Fibroblast of mammary gland (primary cell): ENCODE results near the gene RBP5.

Source experiments
- DNase-seq: peaks from one replicate; pipeline ENCODE4 v3.0.0-alpha.2; 2010; ENCODE audit warnings: low read depth
- H3K4me3 ChIP-seq: 2 replicates; pipeline ENCODE4 v1.5.1; 2011; ENCODE audit warnings: low read depth, mild to moderate bottlenecking, low read length, moderate library complexity; ENCODE audit not compliant: control insufficient read depth
- TF ChIP-seq, protein P1 (sequence below): conservative IDR thresholded peaks from 2 replicates; pipeline ENCODE4 v1.5.1; 2011; ENCODE audit warnings: low read depth, low read length, inconsistent platforms; ENCODE audit not compliant: control insufficient read depth, insufficient read depth

Gene RBP5

GRCh38 chr12:7106082-7106481, 22.6 kb downstream of the RBP5 start:
- no peak for DNase-seq
- H3K4me3 ChIP-seq: no peak overlapping the region
- TF ChIP-seq, protein P1, sequence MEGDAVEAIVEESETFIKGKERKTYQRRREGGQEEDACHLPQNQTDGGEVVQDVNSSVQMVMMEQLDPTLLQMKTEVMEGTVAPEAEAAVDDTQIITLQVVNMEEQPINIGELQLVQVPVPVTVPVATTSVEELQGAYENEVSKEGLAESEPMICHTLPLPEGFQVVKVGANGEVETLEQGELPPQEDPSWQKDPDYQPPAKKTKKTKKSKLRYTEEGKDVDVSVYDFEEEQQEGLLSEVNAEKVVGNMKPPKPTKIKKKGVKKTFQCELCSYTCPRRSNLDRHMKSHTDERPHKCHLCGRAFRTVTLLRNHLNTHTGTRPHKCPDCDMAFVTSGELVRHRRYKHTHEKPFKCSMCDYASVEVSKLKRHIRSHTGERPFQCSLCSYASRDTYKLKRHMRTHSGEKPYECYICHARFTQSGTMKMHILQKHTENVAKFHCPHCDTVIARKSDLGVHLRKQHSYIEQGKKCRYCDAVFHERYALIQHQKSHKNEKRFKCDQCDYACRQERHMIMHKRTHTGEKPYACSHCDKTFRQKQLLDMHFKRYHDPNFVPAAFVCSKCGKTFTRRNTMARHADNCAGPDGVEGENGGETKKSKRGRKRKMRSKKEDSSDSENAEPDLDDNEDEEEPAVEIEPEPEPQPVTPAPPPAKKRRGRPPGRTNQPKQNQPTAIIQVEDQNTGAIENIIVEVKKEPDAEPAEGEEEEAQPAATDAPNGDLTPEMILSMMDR: no peak

DNA sequence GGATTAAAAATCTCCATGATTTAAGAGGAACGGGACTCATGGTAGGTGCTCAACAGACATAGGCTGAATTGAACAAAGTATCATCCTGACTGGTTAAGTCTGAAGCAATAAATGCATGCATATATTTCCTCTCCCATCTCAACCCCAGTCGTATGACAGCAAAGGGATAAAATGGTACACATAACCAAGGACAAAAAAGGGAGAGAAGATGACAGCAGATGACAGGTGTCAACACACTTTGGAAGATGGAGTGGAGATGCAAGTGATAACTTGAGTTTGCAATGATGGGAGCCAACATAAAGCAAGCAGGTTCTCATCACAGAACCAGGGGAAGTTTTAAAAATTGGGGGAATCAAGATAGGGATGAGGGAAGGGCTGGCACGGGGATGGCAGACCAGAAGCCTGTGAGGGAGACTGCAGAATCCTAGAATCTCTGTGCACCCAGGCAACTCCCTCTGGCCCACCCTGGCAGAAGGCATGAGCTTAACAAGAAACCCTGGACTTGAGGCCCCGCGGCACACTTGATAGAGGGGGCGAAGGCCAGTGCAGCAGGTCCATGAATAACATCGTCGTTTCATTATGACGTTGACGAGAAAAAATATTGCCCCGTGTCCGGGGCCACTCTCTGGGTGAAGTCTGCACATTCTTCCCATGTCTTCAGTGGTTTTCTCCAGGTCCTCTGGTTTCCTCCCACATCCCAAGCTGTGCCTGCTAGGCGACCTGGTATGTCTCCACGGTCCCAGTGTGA, 24.7 kb downstream of the RBP5 start:
- DNase-seq: no peak
- H3K4me3 ChIP-seq: no peak overlapping the region
- TF ChIP-seq, protein P1: no peak

DNA sequence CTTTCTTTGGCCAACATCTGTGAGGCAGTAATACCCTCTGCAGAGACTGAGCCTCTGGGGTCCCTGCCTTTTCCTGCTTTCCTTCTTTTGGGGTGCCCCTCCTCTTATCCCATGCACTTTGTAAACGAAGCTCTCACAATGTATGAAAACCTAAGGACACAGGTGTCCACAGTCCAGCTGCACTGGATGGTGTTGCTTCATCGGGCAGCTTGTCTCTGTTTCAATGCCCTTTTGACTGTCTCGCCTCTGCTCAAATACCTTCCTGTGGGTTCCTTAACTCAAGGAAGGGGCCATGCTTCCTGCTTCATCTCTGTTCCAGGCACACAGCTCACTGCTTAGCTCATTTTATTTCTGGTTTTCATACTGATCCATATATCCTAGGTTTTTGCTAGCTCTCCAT, 26.1 kb downstream of the RBP5 start:
- no peak for DNase-seq
- TF ChIP-seq, protein P1: no peak
- H3K4me3 ChIP-seq: no peak overlapping the region

- no peak overlapping the region for H3K4me3 ChIP-seq
- TF ChIP-seq, protein P1: no peak
- peak; percentile 77 for DNase-seq
Measured at GRCh38 chr12:7101694-7102131, 27.0 kb downstream of the RBP5 start.

DNA sequence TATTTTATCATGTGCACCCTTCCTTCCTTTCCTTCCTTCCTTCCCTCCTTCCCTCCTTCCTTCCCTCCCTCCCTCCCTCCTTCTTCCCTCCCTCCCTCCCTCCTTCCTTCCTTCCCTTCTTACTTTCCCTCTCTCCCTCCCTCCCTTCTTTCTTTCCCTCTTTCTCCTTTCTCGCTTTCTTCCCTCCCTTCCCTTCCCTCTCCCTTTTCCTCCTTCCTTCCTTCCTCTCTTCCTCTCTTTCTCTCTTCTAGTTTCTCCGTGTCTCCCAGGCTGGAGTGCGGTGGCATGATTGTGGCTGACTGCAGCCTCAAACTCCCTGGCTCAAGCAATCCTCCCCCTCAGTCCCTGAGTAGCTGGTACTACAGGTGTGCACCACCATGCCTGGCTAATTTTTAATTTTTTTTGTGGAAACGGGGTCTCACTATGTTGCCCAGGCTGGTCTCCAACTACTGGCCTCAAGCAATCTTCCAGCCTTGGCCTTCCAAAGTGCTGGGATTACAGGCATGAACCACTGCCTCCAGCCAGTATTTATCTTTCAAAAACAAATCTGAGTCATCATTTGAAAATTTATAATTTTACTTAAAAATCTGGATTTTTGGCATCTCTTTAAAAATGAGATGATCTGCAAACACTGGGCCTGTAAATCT, 27.5 kb downstream of the RBP5 start:
- no peak overlapping the region for H3K4me3 ChIP-seq
- TF ChIP-seq, protein P1: no peak
- DNase-seq: no peak

DNA sequence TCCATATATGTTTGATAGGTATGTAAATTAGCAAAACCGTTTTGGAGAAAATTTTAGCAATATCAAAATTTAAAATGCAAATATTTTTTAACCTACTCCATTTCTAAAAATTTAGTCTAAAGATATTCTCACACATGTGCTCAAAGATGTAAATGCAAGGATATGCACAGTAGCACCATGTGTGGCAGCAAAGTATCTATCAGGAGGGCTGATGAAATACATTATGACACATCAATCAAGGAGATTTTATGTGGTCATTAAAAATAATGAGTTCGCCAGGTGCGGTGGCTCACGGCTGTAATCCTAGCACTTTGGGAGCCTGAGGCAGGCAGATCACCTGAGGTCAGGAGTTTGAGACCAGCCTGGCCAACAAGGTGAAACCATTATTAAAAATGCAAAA, 28.4 kb downstream of the RBP5 start:
- no peak for DNase-seq
- TF ChIP-seq, protein P1: no peak
- no peak overlapping the region for H3K4me3 ChIP-seq
